GM12878 (cell line): ENCODE data around the gene GFPT1.

Experiments
- NFIC ChIP-seq: IDR thresholded peaks from 2 replicates; pipeline ENCODE4 v1.6.1; 2012; ENCODE audit warnings: low read depth, mild to moderate bottlenecking, inconsistent platforms, low read length, moderate library complexity
- NFYB ChIP-seq: IDR thresholded peaks from 2 replicates; pipeline ENCODE4 v1.6.1; 2011; ENCODE audit warnings: low read depth, mild to moderate bottlenecking, low read length, improper control_type of control experiment, moderate library complexity; ENCODE audit not compliant: insufficient read depth
- ZNF384 ChIP-seq: IDR thresholded peaks from 2 replicates; pipeline ENCODE4 v1.6.1; 2012; ENCODE audit warnings: low read depth, mild to moderate bottlenecking, low read length, improper control_type of control experiment, borderline replicate concordance
- TF ChIP-seq, protein P1 (sequence below), 3 experiments: IDR thresholded peaks in 2 of 3; conservative IDR thresholded peaks in 1 of 3; 2 replicates each; pipeline ENCODE4 v1.5.1; 2011; ENCODE audit warnings: low read depth in 3 of 3, low read length in 3 of 3, mild to moderate bottlenecking in 3 of 3, control low read depth in 2 of 3, moderate library complexity in 2 of 3, inconsistent platforms in 1 of 3, mixed read lengths in 1 of 3; ENCODE audit not compliant: control insufficient read depth in 2 of 3, insufficient read depth in 1 of 3; ENCODE audit errors: extremely low read depth in 1 of 3

DNA sequence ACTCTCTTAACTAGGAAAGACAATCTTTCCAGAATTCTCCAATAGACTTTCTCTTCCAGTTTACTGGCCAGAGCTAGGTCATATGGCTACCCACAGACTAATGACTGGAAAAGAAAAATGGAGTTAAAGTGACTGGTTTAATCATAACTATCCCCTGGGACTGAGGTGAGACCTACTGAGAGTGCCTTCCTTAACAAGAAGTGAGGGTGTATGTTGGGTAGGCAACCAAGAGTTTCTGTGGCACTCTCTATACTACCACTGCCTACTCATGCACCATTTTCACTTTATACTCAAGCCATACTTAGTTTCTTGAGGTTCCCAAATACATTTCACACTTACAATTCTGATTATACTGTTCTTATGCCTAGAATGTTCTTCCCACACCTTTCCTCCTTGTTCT, 6.9 kb upstream of the GFPT1 start:
- TF ChIP-seq NFYB (no peak), NFIC (no peak), ZNF384 (no peak)
- TF ChIP-seq, protein P1, sequence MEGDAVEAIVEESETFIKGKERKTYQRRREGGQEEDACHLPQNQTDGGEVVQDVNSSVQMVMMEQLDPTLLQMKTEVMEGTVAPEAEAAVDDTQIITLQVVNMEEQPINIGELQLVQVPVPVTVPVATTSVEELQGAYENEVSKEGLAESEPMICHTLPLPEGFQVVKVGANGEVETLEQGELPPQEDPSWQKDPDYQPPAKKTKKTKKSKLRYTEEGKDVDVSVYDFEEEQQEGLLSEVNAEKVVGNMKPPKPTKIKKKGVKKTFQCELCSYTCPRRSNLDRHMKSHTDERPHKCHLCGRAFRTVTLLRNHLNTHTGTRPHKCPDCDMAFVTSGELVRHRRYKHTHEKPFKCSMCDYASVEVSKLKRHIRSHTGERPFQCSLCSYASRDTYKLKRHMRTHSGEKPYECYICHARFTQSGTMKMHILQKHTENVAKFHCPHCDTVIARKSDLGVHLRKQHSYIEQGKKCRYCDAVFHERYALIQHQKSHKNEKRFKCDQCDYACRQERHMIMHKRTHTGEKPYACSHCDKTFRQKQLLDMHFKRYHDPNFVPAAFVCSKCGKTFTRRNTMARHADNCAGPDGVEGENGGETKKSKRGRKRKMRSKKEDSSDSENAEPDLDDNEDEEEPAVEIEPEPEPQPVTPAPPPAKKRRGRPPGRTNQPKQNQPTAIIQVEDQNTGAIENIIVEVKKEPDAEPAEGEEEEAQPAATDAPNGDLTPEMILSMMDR (IDR thresholded peaks at IDR 0.05 in 2 of 3, conservative IDR thresholded peaks at IDR 0.05 in 1 of 3; ENCODE audit: control insufficient read depth in 2 of 3, extremely low read depth in 1 of 3, insufficient read depth in 1 of 3, low read depth in 3 of 3, low read length in 3 of 3): no peak
